Activated CD4-positive, CD25-positive, alpha-beta regulatory T cell treated with anti-CD3 and anti-CD28 coated beads, Interleukin-2, amount 50 U/mL, for 16 hours (primary cell): ENCODE results near the gene CMIP.

Source experiments
- DNase-seq: peaks from one replicate; pipeline ENCODE4 v3.0.0-alpha.2; 2020; ENCODE audit warnings: low read depth, low spot score

The CMIP gene

DNA sequence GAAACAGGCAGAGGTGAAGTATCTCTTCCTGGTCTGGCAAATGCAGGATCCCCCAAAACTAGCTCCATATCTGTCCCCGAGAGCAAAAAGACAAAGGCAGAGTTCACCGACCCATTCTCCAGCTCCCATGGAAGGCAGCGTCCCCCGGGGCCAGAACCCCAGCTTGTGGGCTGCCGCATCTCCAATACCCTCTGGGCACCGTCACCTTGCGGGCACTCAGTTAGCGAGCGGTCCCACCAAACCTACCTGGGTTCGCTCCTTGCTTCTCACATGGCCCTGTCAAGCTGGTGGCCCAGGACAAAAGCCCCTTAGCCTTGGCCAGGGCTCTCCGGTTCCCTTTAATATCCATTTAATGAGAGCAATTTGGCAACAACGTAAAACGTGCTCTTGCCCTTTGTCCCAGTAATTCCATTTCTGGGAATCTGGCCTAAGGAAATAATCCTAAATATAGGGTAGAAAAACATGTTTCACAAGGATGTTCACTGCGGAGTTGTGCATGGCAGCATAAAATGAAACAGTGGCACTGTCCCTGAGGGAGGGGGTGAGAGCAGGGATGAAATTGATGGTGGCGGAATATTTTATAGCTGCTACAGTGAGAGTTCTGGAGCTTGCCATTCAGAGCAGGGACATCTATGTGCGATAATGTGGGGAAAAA, 157.1 kb downstream of the CMIP start:
- DNase-seq: no peak

DNA sequence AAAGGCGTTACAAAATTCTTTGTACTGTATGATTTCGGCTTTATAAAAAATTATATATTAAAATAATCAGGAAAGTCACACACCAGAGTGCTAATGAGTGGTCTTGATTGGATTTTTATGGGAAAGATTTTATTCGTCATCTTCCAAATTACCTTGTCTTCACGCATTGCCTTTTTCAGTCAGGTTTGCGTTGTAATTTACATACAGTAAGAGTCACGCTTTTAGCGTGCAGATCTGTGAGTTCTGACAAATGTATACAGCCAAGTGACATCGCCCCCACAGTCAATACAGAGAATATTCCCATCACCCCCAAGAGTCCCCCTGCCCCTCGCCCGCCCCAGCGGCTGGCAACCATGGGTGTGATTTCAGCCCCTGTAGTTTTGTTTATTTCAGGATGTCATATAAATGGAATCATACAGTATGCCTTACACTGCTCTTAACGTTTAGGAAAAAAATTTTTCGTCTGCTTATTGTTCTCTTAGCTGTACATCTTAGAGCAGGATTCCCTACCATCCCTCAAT, 157.7 kb downstream of the CMIP start:
- DNase-seq: no peak

DNA sequence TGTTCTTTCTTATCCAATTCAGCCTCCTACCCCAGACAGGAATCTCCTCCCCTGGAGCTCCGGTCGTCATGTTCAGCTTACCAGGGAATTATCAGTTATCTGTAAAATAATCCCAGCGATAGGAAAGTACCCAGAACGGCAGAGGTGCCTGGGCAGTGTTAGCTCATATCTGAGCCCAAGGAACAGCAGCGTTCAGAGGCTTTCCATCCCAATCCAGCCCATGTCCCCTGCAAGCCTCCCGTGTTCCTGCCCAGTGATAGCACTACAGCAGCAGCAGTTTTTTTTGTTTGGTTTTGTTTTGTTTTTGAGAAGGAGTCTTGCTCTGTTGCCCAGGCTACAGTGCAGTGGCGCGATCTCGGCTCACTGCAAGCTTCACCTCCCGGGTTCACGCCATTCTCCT, 158.2 kb downstream of the CMIP start:
- no peak for DNase-seq

DNA sequence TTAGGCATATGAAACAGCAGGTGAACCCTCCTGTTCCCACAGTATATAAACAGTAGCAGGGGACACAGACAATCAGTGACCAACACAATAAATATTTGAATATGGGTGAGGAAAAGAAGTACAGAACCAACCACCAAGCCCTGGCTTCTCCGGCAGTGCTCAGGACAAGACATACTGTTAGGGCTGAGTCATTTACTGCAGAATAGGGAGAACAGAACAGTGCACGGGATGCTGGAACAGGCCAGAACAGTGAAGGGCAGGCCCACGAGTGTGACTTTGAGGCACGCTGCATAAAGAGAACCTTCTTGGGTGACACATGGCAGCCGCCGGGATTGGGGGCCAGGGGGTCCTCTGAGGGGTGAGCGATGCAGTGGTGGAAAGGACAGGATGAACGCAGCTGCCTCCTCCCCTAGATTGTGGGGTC, 160.4 kb downstream of the CMIP start:
- no peak for DNase-seq

GRCh38 chr16:81606039-81606438, 161.4 kb downstream of the CMIP start:
- DNase-seq: no peak

GRCh38 chr16:81607006-81607405, 162.4 kb downstream of the CMIP start:
- DNase-seq: no peak

- no peak for DNase-seq
Observed at GRCh38 chr16:81607805-81608522, 163.4 kb downstream of the CMIP start.

GRCh38 chr16:81608523-81609209, 164.1 kb downstream of the CMIP start:
- no peak for DNase-seq

- no peak for DNase-seq
Observed at GRCh38 chr16:81609323-81609892, 164.8 kb downstream of the CMIP start.

GRCh38 chr16:81610144-81610842, 165.7 kb downstream of the CMIP start:
- DNase-seq: no peak

DNA sequence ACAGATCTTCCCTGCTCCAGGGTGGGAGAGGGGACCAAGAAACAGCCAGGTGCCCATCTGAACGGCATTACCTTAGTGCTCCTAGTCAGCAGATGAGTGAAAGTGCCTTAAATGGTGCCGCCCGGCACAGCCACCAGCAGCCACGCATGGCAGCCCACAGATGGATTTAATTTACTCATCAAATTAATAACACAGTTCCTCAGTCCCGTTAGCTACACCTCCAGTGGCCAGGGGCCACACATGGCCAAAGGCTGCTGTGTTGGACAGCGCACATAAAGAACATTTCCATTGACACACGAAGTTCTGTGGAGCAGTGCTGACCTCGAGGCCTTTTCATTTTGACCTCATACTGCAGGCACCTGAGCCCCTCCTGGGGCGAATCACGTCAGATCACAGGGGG, 166.3 kb downstream of the CMIP start:
- no peak for DNase-seq

- no peak for DNase-seq
Observed at GRCh38 chr16:81611721-81612120, 167.1 kb downstream of the CMIP start.

GRCh38 chr16:81612351-81613163, 167.9 kb downstream of the CMIP start:
- DNase-seq: no peak

DNA sequence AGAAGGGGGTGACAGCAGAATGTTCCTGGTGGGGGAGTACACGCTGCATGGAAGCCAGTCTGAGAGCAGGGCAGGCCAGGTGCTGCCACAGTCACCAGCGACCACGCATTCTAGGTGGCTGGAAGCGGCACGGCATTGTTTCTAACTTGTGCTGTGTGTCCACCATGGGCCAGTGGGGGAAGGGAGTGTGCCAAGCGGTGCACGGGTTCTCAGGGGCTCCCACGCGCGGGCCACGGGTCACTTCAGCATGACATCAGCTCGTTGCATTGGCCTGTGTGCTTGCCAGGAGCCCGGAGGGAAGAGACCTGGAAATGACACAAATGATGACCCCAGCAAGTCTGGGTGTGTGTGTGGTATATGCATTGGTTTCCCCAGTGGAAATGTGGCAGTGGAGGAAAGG, 169.6 kb downstream of the CMIP start:
- no peak for DNase-seq

GRCh38 chr16:81614654-81615359, 170.2 kb downstream of the CMIP start:
- no peak for DNase-seq

- no peak for DNase-seq
Observed at GRCh38 chr16:81615411-81615810, 170.8 kb downstream of the CMIP start.

- DNase-seq: no peak
Observed at GRCh38 chr16:81615833-81616232, 171.2 kb downstream of the CMIP start.

- DNase-seq: peak; percentile 51
Observed at GRCh38 chr16:81616321-81617020, 171.9 kb downstream of the CMIP start.

- no peak for DNase-seq
Observed at GRCh38 chr16:81617021-81617346, 172.4 kb downstream of the CMIP start.

DNA sequence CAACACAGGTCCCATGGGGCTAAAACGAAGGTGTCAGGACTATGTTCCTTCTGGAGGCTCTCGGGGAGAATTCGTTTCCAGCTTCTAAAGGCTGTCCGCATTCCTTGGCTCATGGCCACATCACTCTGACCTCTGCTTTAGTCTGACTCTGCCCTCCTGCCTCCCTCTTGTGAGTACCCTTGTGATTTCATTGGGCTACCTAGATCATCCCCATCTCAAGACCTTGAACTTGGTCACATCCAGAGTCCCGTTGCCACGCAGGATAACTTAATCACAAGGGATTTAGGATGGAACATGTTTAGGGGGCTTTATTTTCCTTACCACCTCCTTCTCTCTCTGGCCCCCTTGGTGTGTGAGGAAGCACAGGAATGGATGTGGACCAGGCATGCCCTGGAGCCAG, 173.6 kb downstream of the CMIP start:
- DNase-seq: no peak
